HG03439 (cell line): Measurements from ENCODE around the gene IDH3G.
"Not testable (repeated sequence)": the region's sequence is repeated elsewhere in the genome, so short reads cannot be mapped to it uniquely, and the experiment has no call there.

ENCODE experiments used
- ATAC-seq: cut with Tn5 transposase; IDR thresholded peaks from one replicate; pipeline ENCODE4 v1.9.1; 2021; ENCODE audit warnings: mild to moderate bottlenecking, moderate library complexity; ENCODE audit not compliant: unreplicated experiment

The IDH3G gene

DNA sequence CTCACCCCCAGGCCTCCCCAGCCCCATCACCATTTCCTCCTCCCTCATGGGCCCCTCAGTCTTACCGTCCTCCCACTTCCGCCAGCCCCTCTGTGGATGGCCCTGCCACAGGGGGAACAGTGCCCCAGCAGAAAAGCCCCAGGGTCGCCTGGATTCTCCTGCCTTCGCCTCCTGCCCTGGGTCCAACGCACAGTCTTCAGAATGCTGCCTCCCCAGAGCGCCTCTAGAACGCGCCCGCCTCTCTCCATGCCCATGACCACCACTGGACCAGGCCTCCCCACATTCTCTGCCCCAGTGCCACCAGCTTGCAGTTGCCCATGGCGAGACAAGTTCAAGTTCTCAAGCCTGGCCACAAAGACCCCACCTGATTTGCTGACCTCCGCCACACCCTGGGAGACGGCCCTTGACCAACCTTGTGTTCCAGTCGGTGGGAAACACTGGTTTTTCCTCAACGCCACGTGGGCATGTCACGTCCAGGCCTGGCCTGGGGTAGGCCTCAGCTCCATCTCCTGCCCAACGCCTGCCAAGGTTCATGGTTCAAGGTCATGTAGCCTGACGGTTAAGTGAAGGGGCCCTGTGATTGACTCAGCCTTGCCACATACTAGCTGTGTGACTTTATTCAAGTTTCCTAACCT is 30.8 kb downstream of the IDH3G start:
- no peak for ATAC-seq

DNA sequence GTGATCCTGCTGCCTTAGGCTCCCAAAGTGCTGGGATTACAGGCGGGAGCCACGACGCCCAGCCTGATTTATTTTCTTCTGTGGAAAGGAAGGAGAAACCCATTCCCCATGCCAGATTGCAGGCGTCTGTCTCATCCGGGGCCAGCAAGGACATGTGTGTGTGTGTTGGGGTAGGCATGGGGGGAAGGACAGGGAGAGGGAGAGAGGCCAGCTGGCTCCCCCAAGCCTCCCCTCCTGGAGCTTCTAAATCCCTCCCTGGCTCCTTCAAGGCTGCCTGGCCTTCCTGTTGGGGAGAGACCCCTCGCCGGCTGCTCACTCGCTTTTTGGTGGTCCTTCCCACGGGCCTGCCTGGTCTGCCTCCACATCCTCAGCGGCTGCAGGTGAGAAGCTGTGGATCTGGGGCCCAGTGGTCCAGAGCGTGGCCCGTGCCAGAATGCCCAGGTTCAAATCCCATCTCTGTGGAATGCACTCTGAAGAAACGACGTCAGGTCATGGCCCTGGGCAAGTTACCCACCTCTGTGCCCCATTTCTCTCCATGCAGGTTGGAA is 31.5 kb downstream of the IDH3G start:
- no peak for ATAC-seq

DNA sequence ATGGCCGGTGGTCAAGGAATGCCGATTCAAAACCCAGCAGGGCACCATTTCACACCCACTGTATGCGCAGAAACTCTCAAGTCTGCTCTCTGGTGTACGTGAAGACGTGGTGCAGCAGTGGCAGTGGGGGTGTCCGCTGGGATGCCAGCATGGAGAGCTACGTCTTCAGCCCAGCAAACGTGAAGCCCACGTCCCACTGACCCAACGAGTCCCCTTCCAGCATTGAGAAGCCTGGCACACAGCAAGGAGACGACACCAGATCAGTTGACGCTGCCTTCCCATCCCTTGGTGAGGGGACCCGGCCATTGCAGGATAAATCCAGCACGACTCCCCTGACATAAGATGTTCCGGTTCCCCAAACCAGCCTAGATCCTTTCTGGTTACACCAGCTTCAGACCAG is 32.3 kb downstream of the IDH3G start:
- no peak for ATAC-seq

DNA sequence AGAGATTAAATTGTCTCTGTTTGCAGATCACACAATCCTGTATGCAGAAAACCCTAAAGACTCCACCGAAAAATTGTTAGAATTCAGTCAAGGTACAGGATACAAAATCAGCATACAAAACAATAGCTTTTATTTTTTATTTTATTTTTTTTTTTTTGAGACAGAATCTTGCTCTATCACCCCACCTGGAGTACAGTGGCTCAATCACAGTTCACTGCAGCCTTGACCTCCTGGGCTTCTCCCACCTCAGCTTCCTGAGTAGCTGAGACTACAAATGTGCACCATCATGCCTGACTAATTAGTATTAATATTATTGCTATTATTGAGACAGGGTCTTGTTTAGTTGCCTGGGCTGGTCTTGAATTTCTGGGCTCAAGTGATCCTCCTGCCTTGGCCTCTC is 39.0 kb downstream of the IDH3G start:
- no peak for ATAC-seq

DNA sequence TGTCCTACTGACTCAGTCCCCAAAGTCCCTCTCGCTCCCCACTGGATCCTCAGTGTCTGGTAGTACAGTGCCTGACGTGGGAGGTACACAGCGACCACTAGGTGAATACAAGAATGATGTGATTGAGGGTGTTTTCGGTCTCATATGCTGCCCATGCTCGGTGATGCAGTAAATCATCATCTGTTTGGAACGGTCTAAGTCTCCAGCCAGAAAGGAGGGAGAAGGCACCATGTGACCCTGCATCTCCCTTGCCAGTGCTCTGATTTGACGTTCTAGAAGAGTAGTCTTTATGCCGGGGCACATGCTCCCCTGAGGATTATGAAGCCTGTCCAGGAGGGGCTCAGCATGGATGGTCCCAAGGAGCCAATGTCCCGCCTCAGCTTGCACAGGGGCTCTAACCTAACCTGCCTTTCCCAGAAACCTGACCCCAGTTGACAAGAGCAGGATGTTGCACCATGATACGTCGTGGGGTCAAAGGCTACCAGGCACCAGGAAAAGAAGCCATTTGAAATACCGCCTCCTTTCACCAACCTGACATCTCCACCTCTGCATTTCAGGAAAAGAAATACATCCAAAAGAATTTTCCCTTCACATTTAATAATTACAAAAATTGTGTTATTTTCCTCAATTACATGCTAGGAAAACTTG is 43.9 kb downstream of the IDH3G start:
- ATAC-seq, result no peak

DNA sequence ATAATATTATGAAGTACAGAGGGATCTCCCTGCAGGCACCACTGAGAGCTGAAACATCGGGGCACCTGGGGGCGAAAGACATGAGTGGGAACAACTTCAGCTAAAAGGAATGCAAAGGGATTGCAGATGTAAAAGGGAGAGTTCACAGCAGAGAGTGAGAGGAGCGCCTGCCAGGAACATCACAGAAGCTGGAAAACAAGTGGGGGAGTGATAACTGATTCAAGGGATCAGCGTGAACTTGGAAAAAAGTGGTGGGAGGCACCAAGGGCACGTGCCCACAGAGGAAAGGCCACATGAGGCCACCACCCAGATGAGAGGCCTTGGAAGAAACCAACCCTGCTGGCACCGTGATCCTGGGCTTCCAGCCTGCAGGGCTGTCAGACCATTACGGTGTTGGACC is 45.2 kb downstream of the IDH3G start:
- not testable (repeated sequence) for ATAC-seq

DNA sequence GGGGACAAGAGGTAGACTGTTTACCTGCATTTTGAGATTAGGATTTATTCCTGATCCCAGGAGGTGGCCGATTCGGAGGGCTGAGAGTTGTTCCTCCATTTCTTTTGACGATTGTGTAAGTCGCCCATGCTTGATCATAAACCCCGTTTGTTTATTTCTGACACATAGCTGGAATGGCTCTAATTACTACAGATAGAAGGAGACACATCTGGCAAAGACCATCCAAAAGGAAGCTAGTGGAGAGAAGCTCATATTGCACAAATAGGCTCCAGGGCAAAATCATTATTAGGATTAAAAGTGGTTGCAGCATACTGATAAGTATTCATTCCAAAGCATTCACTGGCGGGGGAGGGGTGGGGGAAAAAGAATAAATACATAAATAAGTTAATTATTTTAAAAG is 47.2 kb downstream of the IDH3G start:
- not testable (repeated sequence) for ATAC-seq

DNA sequence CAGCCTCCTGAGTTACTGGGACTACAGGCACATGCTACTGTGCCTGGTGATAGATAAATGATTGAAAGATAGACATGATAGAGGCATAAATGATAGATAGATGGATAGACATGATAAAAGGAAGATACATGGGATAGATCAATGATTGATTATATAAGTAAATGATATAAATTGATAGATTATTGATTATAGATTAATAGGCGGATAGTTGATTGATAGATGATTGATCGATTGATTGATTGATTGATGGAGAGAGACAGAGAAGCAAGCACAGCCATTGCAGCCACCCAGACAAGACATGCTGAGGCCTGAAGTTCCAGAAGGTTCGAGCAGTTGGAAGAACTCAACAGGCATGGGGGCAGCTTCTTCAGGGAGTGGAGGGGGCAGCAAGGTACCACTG is 47.8 kb downstream of the IDH3G start:
- ATAC-seq, result no peak

DNA sequence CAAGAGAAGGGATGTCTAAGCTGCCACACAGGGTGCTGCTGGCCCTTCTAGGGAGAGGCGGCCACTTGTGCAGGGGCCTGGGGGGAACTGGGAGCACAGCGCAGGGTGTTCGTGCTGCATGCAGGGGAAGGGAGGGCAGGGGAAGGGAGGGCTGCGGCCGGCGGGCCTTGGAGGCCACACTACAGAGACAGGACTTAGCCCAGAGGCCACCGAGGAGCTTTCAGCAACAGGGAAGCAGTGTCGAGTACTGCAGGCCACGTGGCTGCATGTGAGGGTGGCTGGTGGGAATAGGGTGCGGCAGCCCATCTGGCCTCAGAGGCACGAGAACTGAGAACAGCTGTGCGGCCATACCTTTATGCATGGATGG is 49.1 kb downstream of the IDH3G start:
- not testable (repeated sequence) for ATAC-seq

DNA sequence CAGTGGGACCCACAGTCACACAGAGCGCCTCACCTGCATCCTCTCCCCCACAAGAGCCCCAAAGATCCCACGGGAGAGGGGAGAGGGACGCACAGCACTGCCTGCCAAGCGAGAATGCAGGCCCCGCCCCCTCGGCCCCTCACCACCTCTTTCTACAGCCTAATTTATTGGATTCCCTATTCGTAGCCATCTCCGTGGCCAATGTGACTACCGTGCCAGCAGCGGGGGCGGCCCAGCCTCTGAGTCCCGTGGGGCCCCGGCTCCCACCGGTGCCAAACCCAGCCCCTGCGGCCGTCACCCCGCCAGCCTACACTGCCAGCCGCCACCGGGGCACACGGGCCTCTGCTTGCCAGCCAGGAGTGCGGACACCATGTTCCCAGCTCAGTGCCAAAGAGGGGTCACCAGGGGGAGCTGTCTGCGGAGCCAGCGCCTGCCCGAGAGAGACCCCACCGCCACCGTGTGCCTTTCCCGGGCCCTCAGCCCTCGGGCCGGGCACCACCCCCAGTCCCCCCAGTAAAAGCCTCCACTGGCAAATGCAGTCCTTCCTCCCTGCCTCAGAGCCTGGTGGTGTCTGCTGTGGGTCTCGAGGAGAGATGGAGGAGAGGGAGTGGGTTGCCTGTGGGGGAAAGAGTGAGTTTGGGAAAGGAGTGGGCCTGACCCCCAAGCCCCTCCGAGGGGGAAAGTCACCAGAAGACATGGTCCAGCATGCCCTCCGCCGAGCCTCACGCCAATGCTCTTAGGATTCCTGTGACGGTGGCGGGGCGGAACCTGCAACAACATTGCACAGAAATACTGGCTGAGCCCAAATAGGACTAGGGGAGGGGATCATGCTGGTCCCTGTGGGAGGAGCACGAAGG is 49.7 kb downstream of the IDH3G start:
- ATAC-seq, result no peak

DNA sequence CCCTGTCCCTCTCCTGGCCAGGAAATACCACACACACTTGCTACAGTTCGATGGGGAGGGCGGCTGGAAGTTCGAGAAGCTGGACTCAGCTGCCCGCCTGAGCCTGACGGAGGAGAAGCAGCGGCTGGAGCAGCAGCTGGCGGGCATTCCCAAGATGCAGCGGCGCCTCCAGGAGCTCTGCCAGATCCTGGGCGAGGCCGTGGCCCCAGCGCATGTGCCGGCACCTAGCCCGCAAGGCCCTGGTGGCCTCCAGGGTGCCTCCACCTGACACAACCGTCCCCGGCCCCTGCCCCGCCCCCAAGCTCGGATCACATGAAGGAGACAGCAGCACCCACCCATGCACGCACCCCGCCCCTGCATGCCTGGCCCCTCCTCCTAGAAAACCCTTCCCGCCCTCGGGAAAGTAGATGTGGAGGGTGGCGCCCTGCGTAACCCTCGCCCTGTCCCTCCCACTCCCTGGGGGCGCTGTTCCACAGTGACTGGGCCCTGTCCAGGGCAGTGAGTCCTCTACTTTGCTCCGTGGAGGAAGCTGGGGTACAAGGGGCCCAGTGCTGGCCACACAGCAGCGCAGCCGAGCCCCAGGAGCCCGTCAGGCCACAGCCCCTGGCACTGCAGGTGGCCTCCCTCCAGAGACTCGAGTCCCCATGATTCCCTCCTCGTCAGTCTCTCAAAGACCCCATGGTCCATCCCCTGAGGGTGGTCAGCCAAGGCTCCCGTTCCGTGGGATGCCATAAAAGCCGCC is 50.5 kb downstream of the IDH3G start:
- ATAC-seq, result not testable (repeated sequence)

DNA sequence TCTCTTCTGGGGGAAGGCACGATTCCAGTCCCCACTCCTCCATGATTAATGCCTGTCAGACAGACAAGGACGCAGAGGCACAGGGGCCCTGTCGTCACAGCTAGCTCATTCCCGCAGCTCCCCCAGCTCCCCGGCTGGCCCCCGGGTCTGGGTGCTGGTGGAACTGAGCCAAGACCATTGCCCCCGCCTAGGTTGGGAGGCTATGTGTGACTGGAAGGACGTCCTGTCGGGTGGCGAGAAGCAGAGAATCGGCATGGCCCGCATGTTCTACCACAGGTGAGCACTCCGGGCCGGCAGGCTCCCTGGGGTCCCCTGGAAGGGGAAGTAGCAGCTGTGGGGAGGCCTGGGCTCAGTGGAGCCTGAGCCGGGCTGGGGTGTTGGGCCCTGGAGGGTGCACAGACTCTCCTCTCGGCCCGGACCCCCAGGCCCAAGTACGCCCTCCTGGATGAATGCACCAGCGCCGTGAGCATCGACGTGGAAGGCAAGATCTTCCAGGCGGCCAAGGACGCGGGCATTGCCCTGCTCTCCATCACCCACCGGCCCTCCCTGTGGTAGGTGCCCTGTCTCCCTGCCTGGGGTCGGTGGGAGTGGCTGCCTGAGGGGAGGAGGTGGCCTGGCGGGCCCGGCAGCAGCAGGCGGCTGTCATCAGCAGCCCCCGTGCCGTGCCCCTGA is 51.2 kb downstream of the IDH3G start:
- not testable (repeated sequence) for ATAC-seq

DNA sequence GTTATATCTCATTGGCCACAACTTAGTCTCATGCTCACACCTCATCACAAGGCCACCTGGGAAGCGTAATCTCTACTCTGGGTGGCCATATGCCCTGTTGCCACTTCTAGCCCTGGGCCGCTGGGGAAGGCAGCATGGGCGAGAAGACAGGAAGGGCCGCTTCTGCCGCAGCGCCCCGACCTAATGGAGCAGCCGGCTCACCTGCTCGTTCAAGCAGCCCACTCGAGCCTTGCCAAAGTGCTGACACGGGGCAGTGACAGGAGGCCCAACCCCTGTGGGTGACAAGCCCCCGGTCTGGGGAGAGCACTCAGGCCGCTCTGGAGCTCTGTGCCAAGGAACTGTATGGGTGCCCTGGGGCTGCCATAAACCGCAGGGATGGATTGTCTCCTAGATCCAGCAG is 52.1 kb downstream of the IDH3G start:
- not testable (repeated sequence) for ATAC-seq

DNA sequence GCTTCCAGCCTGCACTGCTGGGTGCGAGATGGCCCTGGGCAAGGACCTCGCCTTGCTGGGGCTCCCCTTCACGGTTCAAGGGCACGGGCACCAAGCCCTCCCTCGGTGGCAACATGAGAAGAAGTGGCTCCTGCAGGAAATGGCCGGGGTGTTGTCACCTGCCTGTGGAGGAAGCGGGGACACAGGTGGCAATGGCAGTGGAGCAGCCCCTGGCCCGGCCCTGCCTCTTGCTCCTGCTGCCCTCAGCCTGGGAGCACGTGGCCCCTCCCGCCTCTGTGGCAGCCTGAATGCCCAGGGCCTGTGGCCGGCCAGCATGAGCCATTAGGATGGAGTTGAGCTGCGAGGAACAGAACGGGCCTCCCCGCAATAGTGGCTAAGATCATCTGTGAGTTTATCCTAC is 52.7 kb downstream of the IDH3G start:
- no peak for ATAC-seq

DNA sequence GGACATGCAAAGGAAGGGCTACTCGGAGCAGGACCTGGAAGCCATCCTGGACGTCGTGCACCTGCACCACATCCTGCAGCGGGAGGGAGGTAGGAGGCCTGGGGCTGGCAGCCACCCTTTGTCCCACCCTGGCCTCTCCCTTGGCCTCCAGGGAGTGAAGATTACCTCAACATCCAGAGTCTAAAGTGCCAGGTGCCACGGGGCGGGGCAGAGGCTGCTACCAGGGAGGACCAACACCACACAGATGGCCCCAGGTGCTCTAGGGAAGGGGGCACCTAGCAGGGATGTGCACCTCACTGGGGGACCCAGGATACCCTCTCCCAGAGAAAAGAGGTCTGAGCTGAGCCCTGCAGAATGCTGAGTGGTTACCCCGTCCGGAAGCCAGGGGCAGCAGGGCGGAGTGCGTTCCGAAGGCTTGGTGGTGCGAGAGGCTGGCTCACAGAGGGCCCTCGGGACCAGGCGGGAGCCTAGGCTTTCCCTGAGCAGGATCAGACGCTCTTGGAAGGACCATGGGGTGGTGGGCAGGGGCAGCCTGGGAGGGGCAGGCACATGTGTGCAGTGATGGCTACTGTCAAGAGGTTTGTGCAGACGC is 53.4 kb downstream of the IDH3G start:
- ATAC-seq, result no peak

DNA sequence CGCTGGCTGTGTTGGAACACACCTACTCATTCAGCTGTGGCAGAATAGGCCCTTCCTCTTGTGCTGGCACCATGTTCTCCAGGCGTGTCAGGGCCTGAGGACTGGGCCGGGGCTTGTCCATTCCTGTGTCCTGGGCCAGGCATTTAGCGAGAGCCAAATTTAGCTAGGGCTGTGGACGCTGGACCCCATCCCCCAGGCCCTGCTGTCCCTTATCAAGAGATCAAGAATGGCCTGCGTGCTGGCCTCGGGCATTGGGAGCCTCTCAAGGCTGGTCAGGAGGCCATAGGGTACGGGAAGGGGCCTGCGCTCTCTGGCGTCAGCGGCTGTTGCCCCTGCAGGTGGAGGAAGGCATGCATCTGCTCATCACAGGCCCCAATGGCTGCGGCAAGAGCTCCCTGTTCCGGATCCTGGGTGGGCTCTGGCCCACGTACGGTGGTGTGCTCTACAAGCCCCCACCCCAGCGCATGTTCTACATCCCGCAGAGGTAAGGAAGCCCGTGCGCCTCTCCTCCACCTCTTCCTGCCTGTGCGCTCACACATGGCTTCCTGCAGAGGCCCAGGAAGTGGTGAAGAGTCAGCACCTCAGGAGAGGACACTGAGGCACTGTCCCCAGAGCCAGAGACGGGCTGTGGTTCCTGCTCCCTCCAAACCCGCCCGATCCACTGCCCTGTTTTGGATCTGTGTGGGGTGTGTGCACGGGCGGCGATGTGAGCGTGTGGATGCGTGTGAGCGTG is 54.3 kb downstream of the IDH3G start:
- no peak for ATAC-seq

DNA sequence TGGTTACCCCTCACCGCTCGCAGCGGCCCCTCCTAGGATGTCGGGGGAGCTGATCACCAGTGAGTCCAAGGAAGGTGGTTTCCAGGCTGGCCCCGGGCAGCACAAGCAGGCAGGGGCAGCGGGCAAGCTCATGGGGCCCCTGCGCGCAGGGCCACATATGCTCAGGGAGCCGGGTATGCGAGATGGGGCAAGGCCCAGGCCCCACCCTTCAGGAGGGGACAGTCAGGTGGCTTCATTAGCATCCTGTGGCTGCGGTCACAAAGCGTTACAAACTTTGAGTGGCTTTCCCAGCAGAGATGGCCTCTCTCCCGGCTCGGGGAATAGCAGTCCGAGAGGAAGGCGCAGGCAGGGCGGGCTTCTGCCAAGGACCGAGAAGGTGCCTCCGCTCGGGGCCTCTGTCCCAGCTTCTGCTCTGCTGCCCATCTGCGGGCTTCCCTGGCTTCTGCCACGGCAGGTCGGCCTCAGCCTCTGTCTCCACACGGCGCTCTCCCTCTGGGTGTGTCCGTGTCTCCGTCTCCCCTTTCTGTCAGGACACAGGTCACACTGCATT is 56.0 kb downstream of the IDH3G start:
- no peak for ATAC-seq

DNA sequence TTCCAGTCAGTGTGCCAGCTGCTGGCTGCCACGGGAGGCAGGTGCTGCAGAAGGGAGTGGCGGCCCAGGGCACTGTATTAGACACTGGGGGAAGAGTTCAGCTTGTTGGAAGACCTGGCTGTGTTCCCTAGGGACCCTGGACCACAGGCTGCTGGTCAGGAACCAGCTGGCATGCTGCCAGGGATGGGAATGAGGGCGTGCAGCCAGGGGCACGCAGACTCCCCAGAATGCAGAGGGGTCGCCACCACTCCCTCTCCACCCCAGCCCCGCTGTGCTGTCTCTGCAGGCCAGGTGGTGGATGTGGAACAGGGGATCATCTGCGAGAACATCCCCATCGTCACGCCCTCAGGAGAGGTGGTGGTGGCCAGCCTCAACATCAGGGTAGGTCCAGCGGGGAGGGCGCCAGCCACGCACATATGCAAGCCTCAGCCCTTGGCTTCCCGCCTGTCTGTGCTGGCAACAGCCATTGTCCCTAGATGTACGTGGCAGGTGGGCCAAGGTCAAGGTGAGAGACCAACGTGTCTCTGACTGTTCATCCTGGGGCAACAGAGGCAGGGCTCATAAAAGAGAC is 57.2 kb downstream of the IDH3G start:
- ATAC-seq, result no peak
